Activated T-cell treated with anti-CD3 and anti-CD28 coated beads for 1 hour (primary cell): ENCODE measurements around the gene TJP1.
"Not testable (repeated sequence)": the region's sequence is repeated elsewhere in the genome, so short reads cannot be mapped to it uniquely, and the experiment has no call there.

Experiments used
- DNase-seq: peaks from one replicate; pipeline ENCODE4 v3.0.0-alpha.2; 2020; ENCODE audit warnings: low read depth

Gene TJP1

GRCh38 chr15:29699791-29700190, 122.5 kb downstream of the TJP1 start:
- DNase-seq: no peak

- no peak for DNase-seq
These were observed 124.1 kb downstream of the TJP1 start for GRCh38 chr15:29698030-29698701.

GRCh38 chr15:29696950-29697738, 125.1 kb downstream of the TJP1 start:
- no peak for DNase-seq

GRCh38 chr15:29696506-29696905, 125.8 kb downstream of the TJP1 start:
- not testable (repeated sequence) for DNase-seq

- DNase-seq: no peak
These were observed 126.6 kb downstream of the TJP1 start for GRCh38 chr15:29695489-29696167.

GRCh38 chr15:29693225-29693624, 129.0 kb downstream of the TJP1 start:
- DNase-seq: no peak

- DNase-seq: no peak
These were observed 129.7 kb downstream of the TJP1 start for GRCh38 chr15:29692527-29692926.

- DNase-seq: no peak
These were observed 131.3 kb downstream of the TJP1 start for GRCh38 chr15:29690765-29691475.

GRCh38 chr15:29689287-29689986, 132.8 kb downstream of the TJP1 start:
- no peak for DNase-seq

GRCh38 chr15:29688506-29689286, 133.6 kb downstream of the TJP1 start:
- no peak for DNase-seq

- no peak for DNase-seq
These were observed 134.2 kb downstream of the TJP1 start for GRCh38 chr15:29687939-29688505.

- DNase-seq: no peak
These were observed 135.0 kb downstream of the TJP1 start for GRCh38 chr15:29687204-29687815.

GRCh38 chr15:29686445-29687203, 135.6 kb downstream of the TJP1 start:
- DNase-seq: no peak

GRCh38 chr15:29686079-29686425, 136.2 kb downstream of the TJP1 start:
- DNase-seq: no peak

- DNase-seq: no peak
These were observed 136.9 kb downstream of the TJP1 start for GRCh38 chr15:29685156-29686078.

GRCh38 chr15:29682781-29683180, 139.5 kb downstream of the TJP1 start:
- DNase-seq: no peak

GRCh38 chr15:29682361-29682760, 139.9 kb downstream of the TJP1 start:
- DNase-seq: no peak

GRCh38 chr15:29681946-29682345, 140.3 kb downstream of the TJP1 start:
- DNase-seq: no peak
